IMR-90 (cell line): ENCODE results near the gene DPP10. TPM values are rescaled to one million over a fixed set of nuclear protein-coding genes. Genes with fewer than 3 reads are reported as not detected.

Experiments
- ATAC-seq: fragments of 200-7000 bp; cut with Tn5 transposase; 2 replicates; pipeline ENCODE4 v1.9.1; 2020; ENCODE audit warnings: low read depth, mild to moderate bottlenecking, moderate library complexity
- BruUV-seq: library from RNA; stranded (reverse); fragments of 400-500 nt; replicated peaks from 2 replicates; lab custom pipeline; 2021; lab: Mats Ljungman, UMichigan
- CTCF ChIA-PET: fragments of 300-600 bp; formaldehyde crosslinking; extraction: SDS; loops from one replicate; lab custom pipeline; 2021; ENCODE audit warnings: antibody characterized with exemption; lab: Yijun Ruan, JAX
- POLR2A ChIA-PET: fragments of 300-600 bp; sonication (Branson Sonifier 250); formaldehyde crosslinking; loops from one replicate; lab custom pipeline; 2022; ENCODE audit warnings: antibody characterized with exemption; ENCODE audit not compliant: unreplicated experiment; lab: Charles Lee
- DNase-seq: peaks from one replicate; pipeline ENCODE4 v3.0.0; 2013
- H2AFZ ChIP-seq: replicated peaks from 2 replicates; pipeline ENCODE3; 2013; ENCODE audit warnings: low read length, mild to moderate bottlenecking; ENCODE audit not compliant: poor library complexity
- H2AK5ac ChIP-seq: 2 replicates; pipeline ENCODE4 v1.6.1; 2013; ENCODE audit warnings: low read depth, low read length, inconsistent platforms
- H2AK9ac ChIP-seq: replicated peaks from 2 replicates; pipeline ENCODE3; 2013; ENCODE audit warnings: mild to moderate bottlenecking, low read depth, low read length, moderate library complexity; ENCODE audit not compliant: poor library complexity
- H2BK120ac ChIP-seq: 2 replicates; pipeline ENCODE4 v1.6.1; 2013; ENCODE audit warnings: low read depth, low read length, inconsistent platforms
- H2BK15ac ChIP-seq: 3 replicates; pipeline ENCODE4 v1.6.1; 2013; ENCODE audit warnings: low read depth, low read length, inconsistent platforms
- H2BK20ac ChIP-seq: 2 replicates; pipeline ENCODE4 v1.6.1; 2013; ENCODE audit warnings: low read depth, mild to moderate bottlenecking, inconsistent platforms, low read length, moderate library complexity
- H2BK5ac ChIP-seq: 2 replicates; pipeline ENCODE4 v1.6.1; 2013; ENCODE audit warnings: mild to moderate bottlenecking, low read depth, low read length, inconsistent platforms; ENCODE audit not compliant: poor library complexity, severe bottlenecking
- H3K14ac ChIP-seq: replicated peaks from 2 replicates; pipeline ENCODE4 v1.6.1; 2013; ENCODE audit warnings: low read depth, low read length, inconsistent platforms
- H3K18ac ChIP-seq: 2 replicates; pipeline ENCODE4 v1.6.1; 2013; ENCODE audit warnings: low read depth, low read length, control low read depth
- H3K23ac ChIP-seq: 2 replicates; pipeline ENCODE4 v1.6.1; 2013; ENCODE audit warnings: low read depth, low read length, inconsistent platforms
- H3K27ac ChIP-seq: 2 replicates; pipeline ENCODE4 v1.5.1; 2013; ENCODE audit warnings: mild to moderate bottlenecking, control low read depth, low read length; ENCODE audit not compliant: insufficient read depth
- H3K27me3 ChIP-seq: 2 replicates; pipeline ENCODE4 v1.6.1; 2013; ENCODE audit warnings: low read length; ENCODE audit not compliant: control insufficient read depth, insufficient read depth
- H3K36me3 ChIP-seq: 2 replicates; pipeline ENCODE4 v1.6.1; 2013; ENCODE audit warnings: low read length, mixed read lengths; ENCODE audit not compliant: control insufficient read depth, insufficient read depth
- H3K4ac ChIP-seq: 2 replicates; pipeline ENCODE4 v1.6.1; 2013; ENCODE audit warnings: low read depth, low read length, inconsistent platforms
- H3K4me1 ChIP-seq: 2 replicates; pipeline ENCODE4 v1.6.1; 2013; ENCODE audit warnings: low read length, mixed read lengths; ENCODE audit not compliant: control insufficient read depth, insufficient read depth
- H3K4me2 ChIP-seq: 2 replicates; pipeline ENCODE4 v1.6.1; 2013; ENCODE audit warnings: low read depth, mild to moderate bottlenecking, control low read depth, low read length, moderate library complexity
- H3K4me3 ChIP-seq: 2 replicates; pipeline ENCODE4 v1.5.1; 2013; ENCODE audit warnings: low read depth, mild to moderate bottlenecking, control low read depth, low read length, moderate library complexity; ENCODE audit not compliant: insufficient read depth
- H3K56ac ChIP-seq: 2 replicates; pipeline ENCODE4 v1.6.1; 2013; ENCODE audit warnings: low read length, inconsistent platforms; ENCODE audit not compliant: insufficient read depth; ENCODE audit errors: extremely low read depth
- H3K79me1 ChIP-seq, 2 experiments: 2 replicates each; pipeline ENCODE4 v1.6.1; 2013; ENCODE audit warnings: low read length in 2 of 2, inconsistent platforms in 1 of 2, low read depth in 1 of 2
- H3K9ac ChIP-seq: 2 replicates; pipeline ENCODE4 v1.6.1; 2013; ENCODE audit warnings: low read depth, low read length, control low read depth
- H3K9me1 ChIP-seq: 2 replicates; pipeline ENCODE4 v1.6.1; 2013; ENCODE audit warnings: low read length, inconsistent platforms; ENCODE audit not compliant: insufficient read depth
- H3K9me3 ChIP-seq: 2 replicates; pipeline ENCODE4 v1.6.1; 2013; ENCODE audit warnings: low read length; ENCODE audit not compliant: control insufficient read depth, insufficient read depth
- H4K20me1 ChIP-seq: 2 replicates; pipeline ENCODE4 v1.6.1; 2013; ENCODE audit warnings: low read length, inconsistent platforms; ENCODE audit not compliant: insufficient read depth
- H4K5ac ChIP-seq: 2 replicates; pipeline ENCODE4 v1.6.1; 2013; ENCODE audit warnings: mild to moderate bottlenecking, low read depth, low read length, control low read depth
- H4K8ac ChIP-seq, 2 experiments: 2 replicates each; pipeline ENCODE4 v1.6.1; 2013; ENCODE audit warnings: low read depth in 2 of 2, low read length in 2 of 2, control low read depth in 1 of 2, inconsistent platforms in 1 of 2
- H4K91ac ChIP-seq: 2 replicates; pipeline ENCODE4 v1.6.1; 2013; ENCODE audit warnings: low read depth, low read length, inconsistent platforms; ENCODE audit not compliant: insufficient read depth
- CHD1 ChIP-seq: IDR thresholded peaks from 2 replicates; pipeline ENCODE4 v1.6.1; 2012; ENCODE audit warnings: low read depth, low read length, improper control_type of control experiment
- MAFK ChIP-seq: IDR thresholded peaks from 2 replicates; pipeline ENCODE4 v1.6.1; 2012; ENCODE audit warnings: low read depth, low read length, improper control_type of control experiment
- MXI1 ChIP-seq: IDR thresholded peaks from 2 replicates; pipeline ENCODE4 v1.6.1; 2012; ENCODE audit warnings: low read depth, mild to moderate bottlenecking, low read length, moderate library complexity, borderline replicate concordance
- POLR2A ChIP-seq: IDR thresholded peaks from 2 replicates; pipeline ENCODE4 v1.6.1; 2012; ENCODE audit warnings: mild to moderate bottlenecking, low read depth, low read length
- dilution Hi-C: fragments of 300-500 bp; cut with HindIII; formaldehyde crosslinking; loops from one replicate; pipeline ENCODE4 v1.14.3; 2018; ENCODE audit warnings: low sequenced_read_pairs; ENCODE audit not compliant: unreplicated experiment
- in situ Hi-C: fragments of 300-500 bp; cut with MboI; formaldehyde crosslinking; loops from 3 replicates; pipeline ENCODE4 v1.14.3; 2019; ENCODE audit warnings: low sequenced_read_pairs, inconsistent platforms, mixed read lengths
- intact Hi-C: fragments of 100-400 bp; cut with micrococcal nuclease; formaldehyde crosslinking; loops from 2 replicates; pipeline ENCODE4 v1.10.0; 2022
- polyA plus RNA-seq, 3 experiments: library from polyadenylated mRNA; depleted of rRNA; stranded (reverse); fragments of >200 nt; gene quantifications; 2 replicates each; pipeline ENCODE4 v1.2.3, GENCODE V29; 2012; ENCODE audit warnings: low replicate concordance in 1 of 3
- total RNA-seq: library from RNA; depleted of rRNA; stranded (reverse); fragments of >200 nt; gene quantifications from 2 replicates; pipeline ENCODE4 v1.2.3, GENCODE V29; 2012

Gene DPP10
- total and polyA plus RNA-seq, 2 of the 4 experiments (the other 2 are of a cell fraction) = not detected

DNA sequence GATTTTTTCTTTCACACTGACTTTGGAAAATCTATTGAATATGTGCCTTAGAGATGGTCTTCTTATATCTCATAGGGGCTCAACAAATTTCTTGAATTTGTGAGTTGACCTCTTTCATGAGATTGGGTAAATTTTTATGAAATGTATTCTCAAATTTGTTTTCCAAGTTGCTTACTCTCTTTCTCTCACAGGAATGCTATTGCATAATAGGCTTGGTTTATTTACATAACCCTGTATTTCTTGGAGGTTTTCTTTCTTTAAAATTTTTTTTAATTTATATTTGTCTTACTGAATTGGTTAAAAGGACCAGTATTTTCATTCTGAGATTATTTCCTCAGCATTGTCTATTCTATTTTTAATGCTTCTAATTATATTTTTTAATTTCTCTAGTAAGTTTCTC lies 917.1 kb downstream of the DPP10 start:
- Histone ChIP-seq H3K4ac (no peak overlapping the region), H4K91ac (no peak overlapping the region), H2AFZ (no peak overlapping the region), H2AK5ac (no peak overlapping the region), H3K79me1 (no peaks in the 10 kb centered on the region), H3K4me1 (no peaks in the 10 kb centered on the region), H3K9ac (no peak overlapping the region), H2BK15ac (no peak overlapping the region), H2BK120ac (no peak overlapping the region), H3K18ac (no peak overlapping the region), H4K8ac (no peak overlapping the region), H2BK20ac (no peak overlapping the region), H3K4me3 (no peak overlapping the region), H3K9me1 (no peaks in the 10 kb centered on the region), H4K20me1 (no peaks in the 10 kb centered on the region), H3K23ac (no peak overlapping the region), H3K36me3 (no peaks in the 10 kb centered on the region), H3K56ac (no peak overlapping the region), H2AK9ac (no peak overlapping the region), H3K27me3 (no peaks in the 10 kb centered on the region), H4K5ac (no peak overlapping the region), H2BK5ac (no peak overlapping the region), H3K27ac (no peak overlapping the region), H3K14ac (no peak overlapping the region), H3K9me3 (peaks cover 11% of the 10 kb centered on the region; the same call in 1 of the 2 replicates), H3K4me2 (no peak overlapping the region)
- dilution Hi-C loops (no loop called here), intact Hi-C loops (no loop called here), in situ Hi-C loops (no loop called here)
- ATAC-seq (no peak), DNase-seq (no peak)
- ChIA-PET POLR2A (no interaction called here), CTCF (no interaction called here)
- no TSS peak for BruUV-seq
- TF ChIP-seq CHD1 (no peak), MXI1 (no peak), MAFK (no peak), POLR2A (no peak)
